OCI-LY1 (cell line): ENCODE measurements around the gene IL17RE.

Experiments
- H2AFZ ChIP-seq: fragments of 200-600 bp; sonication (generic), shearing (Covaris generic); 2 replicates; pipeline ENCODE4 v1.6.0; 2014; ENCODE audit warnings: antibody characterized with exemption, mild to moderate bottlenecking, low read length
- H3F3A ChIP-seq: fragments of 200-600 bp; sonication (generic), shearing (Covaris generic); 2 replicates; pipeline ENCODE4 v1.6.0; 2014; ENCODE audit warnings: mild to moderate bottlenecking, antibody characterized with exemption, low read length, moderate library complexity; ENCODE audit not compliant: insufficient read depth
- H3K27ac ChIP-seq: fragments of 200-600 bp; sonication (generic); 2 replicates; pipeline ENCODE4 v1.5.1; 2014; ENCODE audit warnings: low read length, mixed run types, mild to moderate bottlenecking, low read depth; ENCODE audit not compliant: poor library complexity, severe bottlenecking
- H3K27me3 ChIP-seq: fragments of 200-600 bp; sonication (generic); 2 replicates; pipeline ENCODE4 v1.6.0; 2014; ENCODE audit warnings: antibody characterized with exemption, mild to moderate bottlenecking, low read length, moderate library complexity; ENCODE audit not compliant: insufficient read depth
- H3K36me3 ChIP-seq: fragments of 200-600 bp; sonication (generic); 2 replicates; pipeline ENCODE4 v1.6.1; 2014; ENCODE audit warnings: mild to moderate bottlenecking, antibody characterized with exemption, low read length, moderate library complexity, mixed read lengths; ENCODE audit not compliant: insufficient read depth
- H3K4me1 ChIP-seq: fragments of 200-600 bp; sonication (generic); 2 replicates; pipeline ENCODE4 v1.5.1; 2014; ENCODE audit warnings: mild to moderate bottlenecking, low read length, moderate library complexity; ENCODE audit not compliant: insufficient read depth, severe bottlenecking
- H3K4me2 ChIP-seq: fragments of 200-600 bp; sonication (generic), shearing (Covaris generic); 2 replicates; pipeline ENCODE4 v1.6.1; 2014; ENCODE audit warnings: low read length
- H3K4me3 ChIP-seq: fragments of 200-600 bp; sonication (generic); 2 replicates; pipeline ENCODE4 v1.5.1; 2014; ENCODE audit warnings: low read length, low read depth, mild to moderate bottlenecking, mixed read lengths; ENCODE audit not compliant: poor library complexity, severe bottlenecking
- H3K79me2 ChIP-seq: fragments of 200-600 bp; shearing (Covaris generic); 2 replicates; pipeline ENCODE4 v1.6.1; 2016; ENCODE audit warnings: mixed run types, low read length, mixed read lengths; ENCODE audit not compliant: insufficient read depth
- H3K9ac ChIP-seq: fragments of 200-600 bp; sonication (generic), shearing (Covaris generic); 2 replicates; pipeline ENCODE4 v1.6.1; 2014; ENCODE audit warnings: mild to moderate bottlenecking, low read length, mixed read lengths
- H3K9me2 ChIP-seq: fragments of 200-600 bp; sonication (generic), shearing (Covaris generic); 2 replicates; pipeline ENCODE4 v1.6.1; 2014; ENCODE audit warnings: low read depth, mild to moderate bottlenecking, low read length, mixed read lengths
- H3K9me3 ChIP-seq: fragments of 200-600 bp; shearing (Covaris generic); 2 replicates; pipeline ENCODE4 v1.6.1; 2014; ENCODE audit warnings: low read length, mixed read lengths
- H4K20me1 ChIP-seq: fragments of 200-600 bp; sonication (generic), shearing (Covaris generic); 2 replicates; pipeline ENCODE4 v1.6.0; 2016; ENCODE audit warnings: mild to moderate bottlenecking, low read length; ENCODE audit not compliant: insufficient read depth
- CTCF ChIP-seq: fragments of 200-600 bp; sonication (generic), shearing (Covaris generic); IDR thresholded peaks from 2 replicates; pipeline ENCODE4 v1.5.1; 2017; ENCODE audit warnings: mild to moderate bottlenecking, antibody characterized with exemption, low read length, moderate library complexity, mixed read lengths
- EZH2 ChIP-seq: fragments of 200-600 bp; sonication (generic), shearing (Covaris generic); IDR thresholded peaks from 2 replicates; pipeline ENCODE4 v1.8.0; 2017; ENCODE audit warnings: borderline replicate concordance, mixed run types, mild to moderate bottlenecking, antibody characterized with exemption, low read length, moderate library complexity, mixed read lengths

IL17RE gene

DNA sequence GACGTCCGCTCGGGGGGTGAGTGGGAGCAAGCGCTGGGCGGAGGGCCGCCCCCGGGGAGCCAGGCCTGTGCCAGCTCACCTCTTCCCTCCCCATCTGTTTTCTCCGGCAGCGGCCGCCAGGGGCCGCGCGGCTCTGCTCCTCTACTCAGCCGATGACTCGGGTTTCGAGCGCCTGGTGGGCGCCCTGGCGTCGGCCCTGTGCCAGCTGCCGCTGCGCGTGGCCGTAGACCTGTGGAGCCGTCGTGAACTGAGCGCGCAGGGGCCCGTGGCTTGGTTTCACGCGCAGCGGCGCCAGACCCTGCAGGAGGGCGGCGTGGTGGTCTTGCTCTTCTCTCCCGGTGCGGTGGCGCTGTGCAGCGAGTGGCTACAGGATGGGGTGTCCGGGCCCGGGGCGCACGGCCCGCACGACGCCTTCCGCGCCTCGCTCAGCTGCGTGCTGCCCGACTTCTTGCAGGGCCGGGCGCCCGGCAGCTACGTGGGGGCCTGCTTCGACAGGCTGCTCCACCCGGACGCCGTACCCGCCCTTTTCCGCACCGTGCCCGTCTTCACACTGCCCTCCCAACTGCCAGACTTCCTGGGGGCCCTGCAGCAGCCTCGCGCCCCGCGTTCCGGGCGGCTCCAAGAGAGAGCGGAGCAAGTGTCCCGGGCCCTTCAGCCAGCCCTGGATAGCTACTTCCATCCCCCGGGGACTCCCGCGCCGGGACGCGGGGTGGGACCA lies 30.4 kb downstream of the IL17RE start:
- Histone ChIP-seq H3K36me3 (peaks cover 25% of the 10 kb centered on the region), H3K27me3 (peaks cover 5% of the 10 kb centered on the region; the same call in 1 of the 2 replicates), H3K9me2 (no peaks in the 10 kb centered on the region), H3K27ac (peak overlapping the region; percentile 48), H3K4me1 (peaks cover 26% of the 10 kb centered on the region), H4K20me1 (no peaks in the 10 kb centered on the region), H2AFZ (no peak overlapping the region), H3F3A (no peaks in the 10 kb centered on the region), H3K79me2 (no peaks in the 10 kb centered on the region), H3K4me2 (peak overlapping the region; percentile 85), H3K9ac (peak overlapping the region; percentile 65), H3K4me3 (peak overlapping the region; percentile 74), H3K9me3 (no peaks in the 10 kb centered on the region)
- TF ChIP-seq CTCF (peak; percentile 77), EZH2 (no peak)

- no peaks in the 10 kb centered on the region for H3K9me3 ChIP-seq
- TF ChIP-seq CTCF, result no peak
- H3K27ac ChIP-seq, result peak within 1 kb of the TSS; percentile 62
- H4K20me1 ChIP-seq, result no peaks in the 10 kb centered on the region
- no peaks in the 10 kb centered on the region for H3F3A ChIP-seq
- H3K4me2 ChIP-seq, result peak within 1 kb of the TSS; percentile 85
- no peaks in the 10 kb centered on the region for H3K9me2 ChIP-seq
- H3K9ac ChIP-seq, result peak within 1 kb of the TSS; percentile 81
- no peak within 1 kb of the TSS for H2AFZ ChIP-seq
- H3K79me2 ChIP-seq, result no peaks in the 10 kb centered on the region
- peak within 1 kb of the TSS; percentile 74 for H3K4me3 ChIP-seq
- H3K27me3 ChIP-seq, result no peaks in the 10 kb centered on the region; the same call in 1 of the 2 replicates
- peaks cover 29% of the 10 kb centered on the region for H3K36me3 ChIP-seq
- peaks cover 26% of the 10 kb centered on the region for H3K4me1 ChIP-seq
Measured at GRCh38 chr3:9933561-9934234, 31.1 kb downstream of the IL17RE start, which contains the start of gene CRELD1. CRELD1 (plus strand) TSS chr3:9933834; CDS start chr3:9934439, 605 bp downstream.

- Histone ChIP-seq H3K9me3 (no peaks in the 10 kb centered on the region), H3K9me2 (no peaks in the 10 kb centered on the region), H3K4me1 (peaks cover 26% of the 10 kb centered on the region), H3K4me3 (peak overlapping the region; percentile 74), H3F3A (no peaks in the 10 kb centered on the region), H4K20me1 (no peaks in the 10 kb centered on the region), H3K79me2 (no peaks in the 10 kb centered on the region), H2AFZ (no peak overlapping the region), H3K27ac (peak overlapping the region; percentile 62), H3K36me3 (peaks cover 29% of the 10 kb centered on the region), H3K27me3 (no peaks in the 10 kb centered on the region; the same call in 1 of the 2 replicates), H3K4me2 (peak overlapping the region; percentile 85), H3K9ac (peak overlapping the region; percentile 81)
- TF ChIP-seq CTCF, result peak; percentile 28; the same call in 1 of the 2 replicates
- no peak for TF ChIP-seq EZH2
Measured at GRCh38 chr3:9934235-9934621, 31.6 kb downstream of the IL17RE start.
